SJCRH30 (cell line): Measurements from ENCODE around the gene LTA4H. TPM values are rescaled to one million over a fixed set of nuclear protein-coding genes. Genes with fewer than 3 reads are reported as not detected.
A peak's percentile ranks its signal among the peaks of the same experiment; 100 is the strongest.

ENCODE experiments used
- DNase-seq, 2 experiments: peaks; one replicate each; pipeline ENCODE4 v3.0.0-alpha.2; 2015 to 2020
- H3K27ac ChIP-seq: fragments of 250-450 bp; sonication (Bioruptor Pico); 2 replicates; pipeline ENCODE4 v1.5.1; 2020; ENCODE audit warnings: mild to moderate bottlenecking, moderate library complexity
- H3K27me3 ChIP-seq: fragments of 250-450 bp; sonication (Bioruptor Pico); 2 replicates; pipeline ENCODE4 v1.5.1; 2020; ENCODE audit warnings: mild to moderate bottlenecking, moderate library complexity
- H3K36me3 ChIP-seq: fragments of 250-450 bp; sonication (Bioruptor Pico); 2 replicates; pipeline ENCODE4 v1.5.1; 2020; ENCODE audit warnings: mild to moderate bottlenecking, moderate library complexity
- H3K4me1 ChIP-seq: fragments of 250-450 bp; sonication (Bioruptor Pico); 2 replicates; pipeline ENCODE4 v1.5.1; 2020; ENCODE audit warnings: mild to moderate bottlenecking, moderate library complexity
- H3K4me3 ChIP-seq: fragments of 250-450 bp; sonication (Bioruptor Pico); 2 replicates; pipeline ENCODE4 v1.5.1; 2020; ENCODE audit warnings: mild to moderate bottlenecking, moderate library complexity
- H3K9me3 ChIP-seq: fragments of 250-450 bp; sonication (Bioruptor Pico); replicated peaks from 2 replicates; pipeline ENCODE4 v1.5.1; 2020; ENCODE audit warnings: mild to moderate bottlenecking, moderate library complexity
- total RNA-seq: library from RNA; depleted of rRNA; stranded (reverse); fragments of >200 nt; shearing (Covaris generic); gene quantifications from 2 replicates; pipeline ENCODE4 v1.2.3, GENCODE V29; 2014

LTA4H gene
- total RNA-seq, 1 experiment from 2014 or later = 85.6 TPM

- Histone ChIP-seq H3K27ac (no peak overlapping the region), H3K4me3 (no peak overlapping the region), H3K9me3 (no peaks in the 10 kb centered on the region), H3K27me3 (no peaks in the 10 kb centered on the region), H3K4me1 (peaks cover 3% of the 10 kb centered on the region; the same call in 1 of the 2 replicates), H3K36me3 (no peaks in the 10 kb centered on the region)
- no peak for DNase-seq
These were observed 5.6 kb downstream of the LTA4H start for GRCh38 chr12:96029826-96030225.

GRCh38 chr12:96028538-96028937, 6.8 kb downstream of the LTA4H start:
- H3K4me3 ChIP-seq = no peak overlapping the region
- H3K36me3 ChIP-seq = no peaks in the 10 kb centered on the region
- no peak for DNase-seq
- no peaks in the 10 kb centered on the region for H3K27me3 ChIP-seq
- peaks cover under 1% of the 10 kb centered on the region; the same call in 1 of the 2 replicates for H3K4me1 ChIP-seq
- no peak overlapping the region for H3K27ac ChIP-seq
- no peaks in the 10 kb centered on the region for H3K9me3 ChIP-seq

GRCh38 chr12:96026331-96026730, 9.1 kb downstream of the LTA4H start:
- no peak overlapping the region for H3K4me3 ChIP-seq
- no peak overlapping the region for H3K27ac ChIP-seq
- H3K27me3 ChIP-seq = no peaks in the 10 kb centered on the region
- no peaks in the 10 kb centered on the region for H3K9me3 ChIP-seq
- no peaks in the 10 kb centered on the region for H3K4me1 ChIP-seq
- H3K36me3 ChIP-seq = 0 out of 2 replicates have a peak, but pooled peaks cover 5% of the 10 kb centered on the region
- DNase-seq = no peak

- Histone ChIP-seq H3K27ac (no peak overlapping the region), H3K4me1 (no peaks in the 10 kb centered on the region), H3K9me3 (no peaks in the 10 kb centered on the region), H3K4me3 (no peak overlapping the region), H3K36me3 (0 out of 2 replicates have a peak, but pooled peaks cover 5% of the 10 kb centered on the region), H3K27me3 (no peaks in the 10 kb centered on the region)
- no peak for DNase-seq
These were observed 9.9 kb downstream of the LTA4H start for GRCh38 chr12:96025518-96025917.

- Histone ChIP-seq H3K36me3 (peaks cover 8% of the 10 kb centered on the region; the same call in 1 of the 2 replicates), H3K9me3 (no peaks in the 10 kb centered on the region), H3K27ac (no peak overlapping the region), H3K4me3 (no peak overlapping the region), H3K27me3 (no peaks in the 10 kb centered on the region), H3K4me1 (no peaks in the 10 kb centered on the region)
- no peak for DNase-seq
These were observed 14.9 kb downstream of the LTA4H start for GRCh38 chr12:96020314-96021003.

GRCh38 chr12:96015672-96016071, 19.7 kb downstream of the LTA4H start:
- Histone ChIP-seq H3K9me3 (no peaks in the 10 kb centered on the region), H3K27me3 (no peaks in the 10 kb centered on the region), H3K27ac (no peak overlapping the region), H3K36me3 (peaks cover 12% of the 10 kb centered on the region), H3K4me1 (no peaks in the 10 kb centered on the region), H3K4me3 (no peak overlapping the region)
- peak in 1 of 2 experiments; percentile 20 for DNase-seq

GRCh38 chr12:96014943-96015599, 20.3 kb downstream of the LTA4H start:
- Histone ChIP-seq H3K27ac (no peak overlapping the region), H3K27me3 (no peaks in the 10 kb centered on the region), H3K4me1 (no peaks in the 10 kb centered on the region), H3K9me3 (no peaks in the 10 kb centered on the region), H3K36me3 (peaks cover 12% of the 10 kb centered on the region), H3K4me3 (no peak overlapping the region)
- DNase-seq = no peak

- no peaks in the 10 kb centered on the region for H3K4me1 ChIP-seq
- DNase-seq = no peak
- no peak overlapping the region for H3K27ac ChIP-seq
- no peaks in the 10 kb centered on the region for H3K9me3 ChIP-seq
- no peaks in the 10 kb centered on the region for H3K27me3 ChIP-seq
- peaks cover 6% of the 10 kb centered on the region for H3K36me3 ChIP-seq
- H3K4me3 ChIP-seq = no peak overlapping the region
These were observed 27.7 kb downstream of the LTA4H start for GRCh38 chr12:96007729-96008128.

- no peak for DNase-seq
- H3K27ac ChIP-seq = no peak overlapping the region
- no peaks in the 10 kb centered on the region for H3K4me1 ChIP-seq
- H3K27me3 ChIP-seq = no peaks in the 10 kb centered on the region
- peaks cover 5% of the 10 kb centered on the region for H3K36me3 ChIP-seq
- no peaks in the 10 kb centered on the region for H3K9me3 ChIP-seq
- H3K4me3 ChIP-seq = no peak overlapping the region
These were observed 28.7 kb downstream of the LTA4H start for GRCh38 chr12:96006727-96007126.

GRCh38 chr12:96000858-96001257, 34.5 kb downstream of the LTA4H start:
- H3K27ac ChIP-seq = no peak overlapping the region
- H3K9me3 ChIP-seq = no peaks in the 10 kb centered on the region
- no peaks in the 10 kb centered on the region for H3K27me3 ChIP-seq
- H3K4me1 ChIP-seq = no peaks in the 10 kb centered on the region
- H3K36me3 ChIP-seq = peaks cover 5% of the 10 kb centered on the region
- no peak for DNase-seq
- no peak overlapping the region for H3K4me3 ChIP-seq

- Histone ChIP-seq H3K27ac (no peak overlapping the region), H3K4me3 (no peak overlapping the region), H3K36me3 (peaks cover 5% of the 10 kb centered on the region), H3K27me3 (no peaks in the 10 kb centered on the region), H3K9me3 (no peaks in the 10 kb centered on the region), H3K4me1 (no peaks in the 10 kb centered on the region)
- DNase-seq = no peak
These were observed 35.9 kb downstream of the LTA4H start for GRCh38 chr12:95999484-95999883.

- no peaks in the 10 kb centered on the region for H3K27me3 ChIP-seq
- H3K9me3 ChIP-seq = no peaks in the 10 kb centered on the region
- no peaks in the 10 kb centered on the region for H3K4me1 ChIP-seq
- no peak overlapping the region for H3K27ac ChIP-seq
- H3K36me3 ChIP-seq = peaks cover 5% of the 10 kb centered on the region
- DNase-seq = peak; percentile 22 to 64
- H3K4me3 ChIP-seq = no peak overlapping the region
These were observed 36.6 kb downstream of the LTA4H start for GRCh38 chr12:95998611-95999286.

- Histone ChIP-seq H3K27me3 (no peaks in the 10 kb centered on the region), H3K27ac (no peak overlapping the region), H3K36me3 (peaks cover under 1% of the 10 kb centered on the region; the same call in 1 of the 2 replicates), H3K4me1 (no peaks in the 10 kb centered on the region), H3K9me3 (no peaks in the 10 kb centered on the region), H3K4me3 (no peak overlapping the region)
- DNase-seq = no peak
These were observed 37.4 kb downstream of the LTA4H start for GRCh38 chr12:95997911-95998510.

GRCh38 chr12:95997276-95997675, 38.1 kb downstream of the LTA4H start:
- Histone ChIP-seq H3K27me3 (no peaks in the 10 kb centered on the region), H3K4me3 (no peak overlapping the region), H3K36me3 (no peaks in the 10 kb centered on the region), H3K4me1 (no peaks in the 10 kb centered on the region), H3K27ac (no peak overlapping the region), H3K9me3 (no peaks in the 10 kb centered on the region)
- DNase-seq = no peak
